Activated CD8-positive, alpha-beta memory T cell treated with anti-CD3 and anti-CD28 coated beads, Interleukin-2, amount 50 U/mL, for 48 hours (primary cell): ENCODE measurements around the gene PRKAR2A.
"Not testable (repeated sequence)": the region's sequence is repeated elsewhere in the genome, so short reads cannot be mapped to it uniquely, and the experiment has no call there.

Experiments
- DNase-seq: peaks from one replicate; pipeline ENCODE4 v3.0.0-alpha.2; 2020

The PRKAR2A gene

GRCh38 chr3:48835650-48836366 is 11.9 kb downstream of the PRKAR2A start:
- peak; percentile 7 for DNase-seq

GRCh38 chr3:48832684-48833083 is 15.0 kb downstream of the PRKAR2A start:
- DNase-seq: no peak

- no peak for DNase-seq
Observed at GRCh38 chr3:48830715-48831114, 17.0 kb downstream of the PRKAR2A start.

- not testable (repeated sequence) for DNase-seq
Observed at GRCh38 chr3:48829525-48829924, 18.1 kb downstream of the PRKAR2A start.

- not testable (repeated sequence) for DNase-seq
Observed at GRCh38 chr3:48827874-48828273, 19.8 kb downstream of the PRKAR2A start.

- no peak for DNase-seq
Observed at GRCh38 chr3:48826451-48826850, 21.2 kb downstream of the PRKAR2A start.

GRCh38 chr3:48820612-48821324 is 26.9 kb downstream of the PRKAR2A start:
- no peak for DNase-seq

GRCh38 chr3:48819234-48820221 is 28.1 kb downstream of the PRKAR2A start:
- no peak for DNase-seq

- DNase-seq: no peak
Observed at GRCh38 chr3:48811524-48811923, 36.1 kb downstream of the PRKAR2A start.

GRCh38 chr3:48804930-48805329 is 42.7 kb downstream of the PRKAR2A start:
- DNase-seq: no peak

- not testable (repeated sequence) for DNase-seq
Observed at GRCh38 chr3:48800831-48801230, 46.8 kb downstream of the PRKAR2A start.

- DNase-seq: no peak
Observed at GRCh38 chr3:48798998-48799397, 48.7 kb downstream of the PRKAR2A start.

GRCh38 chr3:48797626-48798025 is 50.0 kb downstream of the PRKAR2A start:
- no peak for DNase-seq

- DNase-seq: no peak
Observed at GRCh38 chr3:48795997-48796732, 51.5 kb downstream of the PRKAR2A start.

GRCh38 chr3:48793484-48793883 is 54.2 kb downstream of the PRKAR2A start:
- DNase-seq: not testable (repeated sequence)

- no peak for DNase-seq
Observed at GRCh38 chr3:48789665-48790064, 58.0 kb downstream of the PRKAR2A start.

GRCh38 chr3:48788544-48789162 is 59.0 kb downstream of the PRKAR2A start:
- no peak for DNase-seq

GRCh38 chr3:48784426-48785120 is 63.1 kb downstream of the PRKAR2A start:
- peak; percentile 7 for DNase-seq

GRCh38 chr3:48783304-48783703 is 64.4 kb downstream of the PRKAR2A start:
- DNase-seq: peak; percentile 10

- no peak for DNase-seq
Observed at GRCh38 chr3:48782046-48782445, 65.6 kb downstream of the PRKAR2A start.

- not testable (repeated sequence) for DNase-seq
Observed at GRCh38 chr3:48778565-48778964, 69.1 kb downstream of the PRKAR2A start.
